Panc1 (cell line): ENCODE data around the gene FAM221B.

ENCODE experiments used
- CTCF ChIP-seq: fragments of 450-650 bp; IDR thresholded peaks from 2 replicates; pipeline ENCODE4 v1.5.1; 2017; ENCODE audit warnings: mild to moderate bottlenecking
- POLR2AphosphoS5 ChIP-seq: IDR thresholded peaks from 2 replicates; pipeline ENCODE4 v1.6.1; 2012; ENCODE audit warnings: mild to moderate bottlenecking, low read depth, low read length, moderate library complexity
- SIN3A ChIP-seq: IDR thresholded peaks from 2 replicates; pipeline ENCODE4 v1.6.1; 2012; ENCODE audit warnings: low read depth, mild to moderate bottlenecking, low read length, moderate library complexity, borderline replicate concordance; ENCODE audit not compliant: insufficient read depth
- TCF7L2 ChIP-seq: IDR thresholded peaks from 2 replicates; pipeline ENCODE4 v1.6.1; 2011; ENCODE audit warnings: mild to moderate bottlenecking, low read depth, low read length, inconsistent platforms

GRCh38 chr9:35826071-35826701 lies 2.3 kb downstream of the FAM221B start:
- TF ChIP-seq CTCF, result peak; percentile 91
- no peak for TF ChIP-seq POLR2AphosphoS5
- TF ChIP-seq TCF7L2, result no peak
- no peak for TF ChIP-seq SIN3A
